Neural progenitor cell (in vitro differentiated cells): ENCODE measurements around the gene LRP6.

Experiments used
- EZH2 ChIP-seq: fragments of 200-600 bp; sonication (generic); IDR thresholded peaks from 2 replicates; pipeline ENCODE4 v1.6.1; 2017; ENCODE audit warnings: antibody characterized with exemption, mild to moderate bottlenecking, moderate library complexity
- TF ChIP-seq, protein P1 (sequence below): fragments of 200-600 bp; sonication (generic); IDR thresholded peaks from 2 replicates; pipeline ENCODE4 v1.5.1; 2017; ENCODE audit warnings: antibody characterized with exemption, mild to moderate bottlenecking

- TF ChIP-seq, protein P1, sequence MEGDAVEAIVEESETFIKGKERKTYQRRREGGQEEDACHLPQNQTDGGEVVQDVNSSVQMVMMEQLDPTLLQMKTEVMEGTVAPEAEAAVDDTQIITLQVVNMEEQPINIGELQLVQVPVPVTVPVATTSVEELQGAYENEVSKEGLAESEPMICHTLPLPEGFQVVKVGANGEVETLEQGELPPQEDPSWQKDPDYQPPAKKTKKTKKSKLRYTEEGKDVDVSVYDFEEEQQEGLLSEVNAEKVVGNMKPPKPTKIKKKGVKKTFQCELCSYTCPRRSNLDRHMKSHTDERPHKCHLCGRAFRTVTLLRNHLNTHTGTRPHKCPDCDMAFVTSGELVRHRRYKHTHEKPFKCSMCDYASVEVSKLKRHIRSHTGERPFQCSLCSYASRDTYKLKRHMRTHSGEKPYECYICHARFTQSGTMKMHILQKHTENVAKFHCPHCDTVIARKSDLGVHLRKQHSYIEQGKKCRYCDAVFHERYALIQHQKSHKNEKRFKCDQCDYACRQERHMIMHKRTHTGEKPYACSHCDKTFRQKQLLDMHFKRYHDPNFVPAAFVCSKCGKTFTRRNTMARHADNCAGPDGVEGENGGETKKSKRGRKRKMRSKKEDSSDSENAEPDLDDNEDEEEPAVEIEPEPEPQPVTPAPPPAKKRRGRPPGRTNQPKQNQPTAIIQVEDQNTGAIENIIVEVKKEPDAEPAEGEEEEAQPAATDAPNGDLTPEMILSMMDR = no peak
- no peak for TF ChIP-seq EZH2
Measured at GRCh38 chr12:12219664-12220063, 47.2 kb downstream of the LRP6 start.
